ENCODE data around the gene TBL1X.

- TF ChIP-seq CTCF (IDR thresholded peaks at IDR 0.05; ENCODE audit: low read depth, low read length) (no peak), EZH2phosphoT487 (IDR thresholded peaks at IDR 0.05; ENCODE audit: low read depth) (no peak)
Measured at GRCh38 chrX:9627922-9628321, 163.1 kb downstream of the TBL1X start.
